AG04450 (cell line): ENCODE measurements around the gene FOXO3B. TPM values are rescaled to one million over a fixed set of nuclear protein-coding genes. Genes with fewer than 3 reads are reported as not detected.
"Not testable (repeated sequence)": the region's sequence is repeated elsewhere in the genome, so short reads cannot be mapped to it uniquely, and the experiment has no call there.

Source experiments
- CTCF ChIA-PET: fragments of 300-600, 350-600 bp; formaldehyde crosslinking; extraction: SDS; loops from one replicate; lab custom pipeline; 2022; ENCODE audit warnings: antibody characterized with exemption, inconsistent platforms; lab: Charles Lee
- POLR2A ChIA-PET: fragments of 350-600 bp; formaldehyde crosslinking; extraction: SDS; loops from one replicate; lab custom pipeline; 2021; ENCODE audit warnings: antibody characterized with exemption, inconsistent platforms; lab: Yijun Ruan, JAX
- DNase-seq: peaks from one replicate; pipeline ENCODE4 v3.0.0-alpha.2; 2011; ENCODE audit warnings: low read depth, low spot score
- H3K27ac ChIP-seq: one replicate; pipeline ENCODE4 v1.5.1; 2012; ENCODE audit warnings: low read depth, low read length, control low read depth
- H3K27me3 ChIP-seq: one replicate; pipeline ENCODE4 v1.6.0; 2012; ENCODE audit warnings: low read length; ENCODE audit not compliant: control insufficient read depth, insufficient read depth
- H3K4me3 ChIP-seq: 2 replicates; pipeline ENCODE4 v1.5.1; 2011; ENCODE audit warnings: mild to moderate bottlenecking, low read depth, low read length, control low read depth
- H3K9me3 ChIP-seq: 2 replicates; pipeline ENCODE4 v1.5.1; 2012; ENCODE audit warnings: low read length; ENCODE audit not compliant: control insufficient read depth, insufficient read depth
- CTCF ChIP-seq: IDR thresholded peaks from 2 replicates; pipeline ENCODE4 v1.5.1; 2011; ENCODE audit warnings: low read depth, low read length, control low read depth, inconsistent platforms
- polyA plus RNA-seq: library from polyadenylated mRNA; depleted of rRNA; stranded (reverse); fragments of >200 nt; gene quantifications from 2 replicates; pipeline ENCODE4 v1.2.3, GENCODE V29; 2011; rRNA removed
- small RNA-seq: library from RNA; depleted of rRNA; stranded (forward); fragments of <200 nt; gene quantifications from one replicate; pipeline ENCODE3, GENCODE V24; 2012; ENCODE audit warnings: low read depth; ENCODE audit not compliant: insufficient read length

Gene FOXO3B
- polyA plus RNA-seq, 1 experiment = 4.0 TPM

GRCh38 chr17:18644291-18644690, 37.8 kb downstream of the FOXO3B start, which contains the start of gene TBC1D28:
TSS of gene TBC1D28 (minus strand) at chr17:18644391. CDS start at chr17:18641352, 3,039 bp downstream.
- H3K9me3 ChIP-seq, H3K27me3 ChIP-seq, H3K27ac ChIP-seq, DNase-seq, POLR2A ChIA-PET, CTCF ChIA-PET, H3K4me3 ChIP-seq: not testable (repeated sequence)

DNA sequence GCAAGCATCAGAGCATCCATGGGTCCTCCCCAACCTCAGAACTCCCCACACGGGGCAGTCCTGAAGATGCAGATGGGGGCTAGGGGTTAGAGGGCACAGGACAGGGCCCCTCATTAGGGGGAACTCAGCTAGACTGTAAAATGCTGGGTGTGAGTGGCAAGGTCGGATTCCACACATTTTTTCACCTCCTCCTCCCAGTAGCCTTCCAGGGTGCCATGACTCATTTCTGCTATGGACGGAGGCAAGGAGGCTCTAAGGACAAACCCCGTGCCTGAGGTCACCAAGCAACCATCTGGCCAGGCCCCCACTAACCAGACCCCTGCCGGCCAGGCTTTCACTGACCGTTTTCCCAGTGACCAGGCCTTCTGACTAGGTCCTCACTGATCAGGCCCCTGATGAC, 39.0 kb downstream of the FOXO3B start:
- H3K9me3 ChIP-seq, CTCF ChIA-PET, DNase-seq, POLR2A ChIA-PET, H3K27ac ChIP-seq, H3K27me3 ChIP-seq, H3K4me3 ChIP-seq: not testable (repeated sequence)

DNA sequence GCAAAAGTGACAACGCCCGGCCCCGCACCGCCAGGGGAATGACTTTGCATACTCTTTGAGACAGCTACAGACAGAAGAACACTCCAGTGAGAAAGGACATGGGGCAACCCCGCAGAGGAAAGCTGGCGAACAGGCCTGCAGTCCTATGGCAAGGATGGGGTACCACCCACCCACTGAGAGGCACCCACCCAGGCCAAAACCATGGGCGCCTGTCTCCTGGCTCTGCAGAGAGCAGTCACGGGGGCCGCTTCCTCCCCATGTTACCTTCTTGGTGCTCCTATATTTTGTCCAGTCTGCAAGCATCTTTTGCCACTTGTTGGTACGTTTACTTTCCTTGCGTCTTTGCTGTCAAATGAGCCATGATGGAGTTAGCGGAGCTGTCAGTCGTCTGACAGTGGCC, 43.8 kb downstream of the FOXO3B start:
- H3K4me3 ChIP-seq, CTCF ChIA-PET: not testable (repeated sequence)

DNA sequence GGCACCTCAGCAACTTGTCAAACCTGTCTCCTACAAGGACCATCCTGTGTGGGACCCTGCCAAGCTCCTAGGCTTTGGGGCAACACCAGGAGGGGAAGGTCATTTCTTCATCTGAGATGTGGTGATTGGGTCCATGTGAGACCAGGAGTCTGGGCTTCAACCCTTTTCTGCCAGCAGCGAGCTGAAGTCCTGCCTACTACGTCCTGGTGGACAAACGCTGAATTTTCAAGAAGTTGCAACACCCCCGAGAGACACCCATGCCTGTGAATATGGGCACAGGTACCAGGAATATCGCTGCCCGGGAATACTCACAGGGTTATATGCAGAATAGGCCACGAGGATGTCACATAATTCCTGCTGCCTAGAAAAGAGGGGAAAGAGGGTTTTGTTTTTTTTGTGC, 45.9 kb downstream of the FOXO3B start:
- TF ChIP-seq CTCF = peak; percentile 4; the same call in 1 of the 2 replicates
- H3K4me3 ChIP-seq, H3K27me3 ChIP-seq, H3K9me3 ChIP-seq, DNase-seq, POLR2A ChIA-PET, H3K27ac ChIP-seq: not testable (repeated sequence)
- CTCF ChIA-PET = interaction anchor here (0.7 kb wide), 1 partner anchor 10 kb away, joined by 3 read pairs; no protein-coding TSS in a partner anchor

More for the DNA sequence above, 43.8 kb downstream of the FOXO3B start:
- H3K27ac ChIP-seq, DNase-seq, H3K27me3 ChIP-seq, POLR2A ChIA-PET, H3K9me3 ChIP-seq: not testable (repeated sequence)

DNA sequence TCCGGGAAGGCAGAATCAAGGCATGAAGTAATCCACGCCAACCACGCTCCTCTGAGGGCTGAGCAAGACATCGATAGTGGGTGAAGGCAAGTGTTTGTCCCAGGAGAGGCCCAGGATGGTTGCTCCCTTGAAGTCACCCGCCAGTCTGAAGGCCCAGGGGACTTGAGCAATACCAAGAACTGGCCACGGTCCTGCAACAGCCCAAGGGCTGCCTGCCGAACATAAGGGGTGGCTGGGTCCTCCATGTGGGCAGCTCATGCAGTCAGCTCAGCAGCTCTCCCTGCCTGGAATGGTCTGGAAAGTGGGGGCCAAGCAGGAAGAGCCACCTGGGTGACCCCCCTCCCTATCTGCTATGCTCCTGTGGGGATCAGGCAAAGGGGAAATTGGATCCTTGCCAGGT, 46.3 kb downstream of the FOXO3B start:
- H3K4me3 ChIP-seq, POLR2A ChIA-PET, H3K27ac ChIP-seq, H3K9me3 ChIP-seq, DNase-seq, H3K27me3 ChIP-seq, CTCF ChIA-PET: not testable (repeated sequence)

DNA sequence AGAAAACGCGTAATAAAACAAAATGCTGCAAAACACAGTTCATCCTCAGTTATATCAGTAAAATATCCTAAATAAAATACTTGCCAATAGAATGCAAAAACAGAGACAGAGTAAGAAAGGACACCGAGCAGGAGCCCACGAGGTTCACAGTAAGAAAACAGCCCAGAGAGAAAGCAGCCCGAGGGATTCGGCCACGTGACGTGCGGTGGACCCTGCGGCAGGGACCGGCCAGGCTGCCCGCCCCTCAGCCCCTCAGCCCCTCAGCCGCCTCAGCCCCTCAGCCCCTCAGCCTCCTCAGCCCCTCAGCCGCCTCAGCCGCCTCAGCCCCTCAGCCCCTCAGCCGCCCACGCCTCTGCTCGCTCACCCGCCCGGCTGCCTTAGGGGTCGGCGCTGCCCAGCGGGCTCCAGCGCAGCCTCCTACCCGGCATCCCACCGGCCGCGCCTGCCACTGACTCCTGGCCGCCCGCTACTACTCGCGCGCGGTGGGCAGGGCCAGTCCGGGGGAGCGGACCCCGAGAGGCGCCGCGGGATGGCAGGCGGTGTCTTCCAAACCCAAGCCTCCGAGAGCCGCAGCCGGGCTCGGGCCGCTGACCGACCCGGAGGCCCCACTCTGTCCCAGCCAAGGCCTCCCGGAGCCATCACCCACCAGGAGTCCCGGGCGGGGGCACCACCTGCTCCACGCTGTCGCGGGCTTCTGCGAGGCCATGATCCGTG, 47.4 kb downstream of the FOXO3B start:
- CTCF ChIA-PET, DNase-seq, H3K9me3 ChIP-seq, H3K27ac ChIP-seq, H3K27me3 ChIP-seq, POLR2A ChIA-PET: not testable (repeated sequence)
- H3K4me3 ChIP-seq = peak overlapping the region; percentile 31

Small RNAs within 50 kb of the gene (small RNA-seq; reads per million reads assigned to genes)
- gene AC026271.2 (not detected), gene AC026271.4 (not detected)

Other genes starting within 250 kb of the FOXO3B start
- not detected in 2 replicates for gene LGALS9C, start 205.5 kb downstream of the FOXO3B start, polyA plus RNA-seq
- gene TBC1D28, start 37.9 kb downstream of the FOXO3B start, polyA plus RNA-seq = not detected in 2 replicates
- 0.04 and 0.09 TPM in 2 replicates for gene FBXW10, start 61.7 kb upstream of the FOXO3B start, polyA plus RNA-seq
- gene TVP23B, start 98.9 kb upstream of the FOXO3B start, polyA plus RNA-seq = 37.9 and 58.9 TPM in 2 replicates
- 27.3 and 33.9 TPM in 2 replicates for gene PRPSAP2, start 175.8 kb upstream of the FOXO3B start, polyA plus RNA-seq